A673 (cell line): ENCODE data around the gene DNAH8. TPM values are rescaled to one million over a fixed set of nuclear protein-coding genes. Genes with fewer than 3 reads are reported as not detected.

Experiments used
- BruUV-seq: library from RNA; stranded (reverse); fragments of 400-500 nt; replicated peaks from 2 replicates; lab custom pipeline; 2021; lab: Mats Ljungman, UMichigan
- CTCF ChIA-PET: fragments of 300-600 bp; sonication (Branson Sonifier 250); formaldehyde crosslinking; loops from one replicate; lab custom pipeline; 2022; ENCODE audit warnings: antibody characterized with exemption; lab: Charles Lee
- POLR2A ChIA-PET: fragments of 300-600 bp; sonication (Branson Sonifier 250); formaldehyde crosslinking; loops from one replicate; lab custom pipeline; 2022; ENCODE audit warnings: antibody characterized with exemption; ENCODE audit not compliant: low non-redundant PET; lab: Charles Lee
- DNase-seq: peaks from one replicate; pipeline ENCODE4 v3.0.0-alpha.2; 2015; ENCODE audit warnings: low spot score
- H3K27ac ChIP-seq: fragments of 200-600 bp; sonication (generic); 2 replicates; pipeline ENCODE4 v1.5.1; 2016; ENCODE audit warnings: mixed run types, low read depth, mild to moderate bottlenecking, mixed read lengths, antibody characterized with exemption, low read length; ENCODE audit not compliant: poor library complexity, severe bottlenecking
- H3K27me3 ChIP-seq: fragments of 200-600 bp; sonication (generic); replicated peaks from 2 replicates; pipeline ENCODE4 v1.6.1; 2017; ENCODE audit warnings: mixed run types, low read depth, mild to moderate bottlenecking, mixed read lengths, antibody characterized with exemption, low read length; ENCODE audit not compliant: insufficient read depth, poor library complexity
- H3K36me3 ChIP-seq: fragments of 200-600 bp; sonication (generic); 2 replicates; pipeline ENCODE4 v1.6.1; 2016; ENCODE audit warnings: mixed run types, mild to moderate bottlenecking, mixed read lengths, antibody characterized with exemption, low read length; ENCODE audit not compliant: insufficient read depth, poor library complexity, severe bottlenecking
- H3K4me1 ChIP-seq: fragments of 200-600 bp; sonication (generic); 2 replicates; pipeline ENCODE4 v1.6.1; 2017; ENCODE audit warnings: mixed run types, mild to moderate bottlenecking, mixed read lengths, antibody characterized with exemption, low read length; ENCODE audit not compliant: insufficient read depth, poor library complexity, severe bottlenecking
- H3K4me3 ChIP-seq: fragments of 200-600 bp; sonication (generic); 2 replicates; pipeline ENCODE4 v1.5.1; 2016; ENCODE audit warnings: low read depth, mixed run types, mild to moderate bottlenecking, mixed read lengths, low read length; ENCODE audit not compliant: poor library complexity, severe bottlenecking
- H3K9me3 ChIP-seq: fragments of 200-600 bp; sonication (generic); 2 replicates; pipeline ENCODE4 v1.6.1; 2016; ENCODE audit warnings: mixed run types, low read depth, mild to moderate bottlenecking, mixed read lengths, antibody characterized with exemption, low read length; ENCODE audit not compliant: poor library complexity, severe bottlenecking
- CTCF ChIP-seq: fragments of 300-800, 200-600 bp; sonication (generic); conservative IDR thresholded peaks from 2 replicates; pipeline ENCODE4 v1.5.1; 2017; ENCODE audit warnings: low read depth, mild to moderate bottlenecking, antibody characterized with exemption, low read length, moderate library complexity, mixed read lengths
- EZH2 ChIP-seq: fragments of 200-600 bp; sonication (generic); IDR thresholded peaks from 2 replicates; pipeline ENCODE4 v1.6.1; 2017; ENCODE audit warnings: borderline replicate concordance, low read depth, mild to moderate bottlenecking, mixed read lengths, antibody characterized with exemption, low read length; ENCODE audit not compliant: poor library complexity, severe bottlenecking
- intact Hi-C: fragments of 100-400 bp; cut with micrococcal nuclease; formaldehyde crosslinking; loops from one replicate; pipeline ENCODE4 v1.10.0; 2022; ENCODE audit not compliant: unreplicated experiment
- total RNA-seq: library from RNA; stranded (reverse); gene quantifications from 2 replicates; pipeline ENCODE4 v1.2.3, GENCODE V29; 2021

DNAH8 gene
- total RNA-seq, 1 experiment from 2014 or later = not detected

DNA sequence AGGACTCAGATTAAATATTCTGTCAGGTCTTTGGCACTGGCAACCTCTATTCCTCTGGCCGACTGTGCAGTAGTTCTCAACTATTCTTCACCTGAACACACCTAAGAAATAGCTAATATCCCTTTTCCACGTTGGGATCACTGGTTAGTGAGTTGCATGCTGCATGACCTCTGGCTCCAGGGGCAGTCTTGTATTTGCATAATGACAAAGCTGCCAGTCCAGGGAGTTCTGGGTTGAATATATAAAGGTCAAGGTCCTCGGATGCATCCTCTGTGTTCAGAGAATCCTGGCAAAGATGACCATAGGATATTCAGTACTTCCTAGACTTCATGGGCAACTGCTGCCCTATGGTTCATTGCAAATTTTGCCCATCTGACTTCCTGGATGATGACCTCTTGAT lies 131.2 kb downstream of the DNAH8 start:
- H3K27me3 ChIP-seq = peaks cover 20% of the 10 kb centered on the region
- ChIA-PET CTCF (no interaction called here), POLR2A (no interaction called here)
- no peak overlapping the region for H3K4me3 ChIP-seq
- H3K36me3 ChIP-seq = no peaks in the 10 kb centered on the region
- no peaks in the 10 kb centered on the region for H3K9me3 ChIP-seq
- no peak for DNase-seq
- intact Hi-C loops = no loop called here
- no peak for TF ChIP-seq EZH2
- no peak for TF ChIP-seq CTCF
- no peak overlapping the region for H3K27ac ChIP-seq
- no TSS peak for BruUV-seq
- no peaks in the 10 kb centered on the region for H3K4me1 ChIP-seq

GRCh38 chr6:38846844-38847243 lies 131.7 kb downstream of the DNAH8 start:
- Histone ChIP-seq H3K27ac (no peak overlapping the region), H3K9me3 (no peaks in the 10 kb centered on the region), H3K4me3 (no peak overlapping the region), H3K27me3 (peaks cover 25% of the 10 kb centered on the region), H3K36me3 (no peaks in the 10 kb centered on the region), H3K4me1 (no peaks in the 10 kb centered on the region)
- ChIA-PET POLR2A (no interaction called here), CTCF (no interaction called here)
- TF ChIP-seq CTCF = no peak
- TF ChIP-seq EZH2 = no peak
- no peak for DNase-seq
- BruUV-seq = no TSS peak
- intact Hi-C loops = no loop called here

GRCh38 chr6:38847497-38847896 lies 132.4 kb downstream of the DNAH8 start:
- Histone ChIP-seq H3K4me1 (no peaks in the 10 kb centered on the region), H3K36me3 (no peaks in the 10 kb centered on the region), H3K9me3 (no peaks in the 10 kb centered on the region), H3K4me3 (no peak overlapping the region), H3K27ac (no peak overlapping the region), H3K27me3 (peaks cover 27% of the 10 kb centered on the region)
- ChIA-PET CTCF (no interaction called here), POLR2A (no interaction called here)
- intact Hi-C loops = no loop called here
- TF ChIP-seq CTCF (no peak), EZH2 (no peak)
- no TSS peak for BruUV-seq
- no peak for DNase-seq
